Suppressor macrophage treated with lipopolysaccharide for 4 hours (primary cell): Measurements from ENCODE around the gene PARD3B.

Source experiments
- DNase-seq: peaks from one replicate; pipeline ENCODE4 v3.0.0-alpha.2; 2020

The PARD3B gene

GRCh38 chr2:204860274-204860673 is 315.0 kb downstream of the PARD3B start:
- DNase-seq: no peak

- no peak for DNase-seq
Observed at GRCh38 chr2:204862809-204863208, 317.5 kb downstream of the PARD3B start.

GRCh38 chr2:204863336-204863735 is 318.1 kb downstream of the PARD3B start:
- DNase-seq: no peak

- DNase-seq: no peak
Observed at GRCh38 chr2:204869132-204869823, 324.0 kb downstream of the PARD3B start.

GRCh38 chr2:204870053-204870452 is 324.8 kb downstream of the PARD3B start:
- DNase-seq: no peak

GRCh38 chr2:204871231-204871953 is 326.1 kb downstream of the PARD3B start:
- peak; percentile 60 for DNase-seq

GRCh38 chr2:204876311-204876710 is 331.0 kb downstream of the PARD3B start:
- no peak for DNase-seq

GRCh38 chr2:204877691-204878090 is 332.4 kb downstream of the PARD3B start:
- no peak for DNase-seq

- DNase-seq: no peak
Observed at GRCh38 chr2:204880928-204881327, 335.7 kb downstream of the PARD3B start.

- no peak for DNase-seq
Observed at GRCh38 chr2:204881655-204882054, 336.4 kb downstream of the PARD3B start.

GRCh38 chr2:204885747-204886146 is 340.5 kb downstream of the PARD3B start:
- DNase-seq: no peak

- DNase-seq: no peak
Observed at GRCh38 chr2:204886713-204887112, 341.4 kb downstream of the PARD3B start.

- no peak for DNase-seq
Observed at GRCh38 chr2:204888222-204888621, 342.9 kb downstream of the PARD3B start.

- DNase-seq: no peak
Observed at GRCh38 chr2:204890680-204891079, 345.4 kb downstream of the PARD3B start.

GRCh38 chr2:204891739-204892138 is 346.5 kb downstream of the PARD3B start:
- no peak for DNase-seq

- no peak for DNase-seq
Observed at GRCh38 chr2:204892506-204893255, 347.4 kb downstream of the PARD3B start.

- DNase-seq: no peak
Observed at GRCh38 chr2:204896146-204896545, 350.9 kb downstream of the PARD3B start.

- no peak for DNase-seq
Observed at GRCh38 chr2:204897561-204897960, 352.3 kb downstream of the PARD3B start.

GRCh38 chr2:204898928-204899640 is 353.8 kb downstream of the PARD3B start:
- DNase-seq: no peak

- DNase-seq: no peak
Observed at GRCh38 chr2:204899983-204900382, 354.7 kb downstream of the PARD3B start.

GRCh38 chr2:204900487-204900886 is 355.2 kb downstream of the PARD3B start:
- no peak for DNase-seq

GRCh38 chr2:204900910-204901309 is 355.6 kb downstream of the PARD3B start:
- DNase-seq: no peak

GRCh38 chr2:204901591-204901990 is 356.3 kb downstream of the PARD3B start:
- no peak for DNase-seq
